ENCODE results near the gene MMP28.

GRCh38 chr17:35733366-35733765 is 62.1 kb downstream of the MMP28 start:
- TF ChIP-seq CTCF (IDR thresholded peaks at IDR 0.05) (no peak), POLR2A (IDR thresholded peaks at IDR 0.05) (no peak)

Data from body of pancreas (tissue), 4 donors.